GM12873 (cell line): ENCODE data around the gene ALK.

Experiments used
- TF ChIP-seq, protein P1 (sequence below): IDR thresholded peaks from 2 replicates; pipeline ENCODE4 v1.5.1; 2012; ENCODE audit warnings: low read depth, mild to moderate bottlenecking, moderate library complexity, low read length, control low read depth; ENCODE audit not compliant: insufficient read depth; ENCODE audit errors: missing control alignments

ALK gene

DNA sequence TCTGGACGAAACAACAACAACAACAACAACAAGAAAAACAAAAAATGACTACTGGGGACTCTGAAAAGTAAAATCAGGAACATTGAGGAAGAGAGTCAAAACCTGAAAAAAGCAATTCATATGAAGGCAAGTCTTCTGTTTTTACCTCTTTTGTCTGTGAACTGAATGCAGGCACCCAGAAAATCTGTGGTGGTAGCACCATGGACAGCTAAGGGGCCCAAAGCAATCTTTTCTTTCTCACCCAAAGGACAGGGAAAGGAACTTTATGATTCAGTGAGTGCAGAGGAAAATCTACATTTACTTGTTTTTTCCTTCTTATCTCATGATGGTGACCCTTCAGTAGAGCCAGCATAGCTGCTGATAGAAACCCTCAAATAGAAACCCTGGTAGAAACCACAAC, 10.4 kb downstream of the ALK start:
- TF ChIP-seq, protein P1, sequence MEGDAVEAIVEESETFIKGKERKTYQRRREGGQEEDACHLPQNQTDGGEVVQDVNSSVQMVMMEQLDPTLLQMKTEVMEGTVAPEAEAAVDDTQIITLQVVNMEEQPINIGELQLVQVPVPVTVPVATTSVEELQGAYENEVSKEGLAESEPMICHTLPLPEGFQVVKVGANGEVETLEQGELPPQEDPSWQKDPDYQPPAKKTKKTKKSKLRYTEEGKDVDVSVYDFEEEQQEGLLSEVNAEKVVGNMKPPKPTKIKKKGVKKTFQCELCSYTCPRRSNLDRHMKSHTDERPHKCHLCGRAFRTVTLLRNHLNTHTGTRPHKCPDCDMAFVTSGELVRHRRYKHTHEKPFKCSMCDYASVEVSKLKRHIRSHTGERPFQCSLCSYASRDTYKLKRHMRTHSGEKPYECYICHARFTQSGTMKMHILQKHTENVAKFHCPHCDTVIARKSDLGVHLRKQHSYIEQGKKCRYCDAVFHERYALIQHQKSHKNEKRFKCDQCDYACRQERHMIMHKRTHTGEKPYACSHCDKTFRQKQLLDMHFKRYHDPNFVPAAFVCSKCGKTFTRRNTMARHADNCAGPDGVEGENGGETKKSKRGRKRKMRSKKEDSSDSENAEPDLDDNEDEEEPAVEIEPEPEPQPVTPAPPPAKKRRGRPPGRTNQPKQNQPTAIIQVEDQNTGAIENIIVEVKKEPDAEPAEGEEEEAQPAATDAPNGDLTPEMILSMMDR, result no peak

DNA sequence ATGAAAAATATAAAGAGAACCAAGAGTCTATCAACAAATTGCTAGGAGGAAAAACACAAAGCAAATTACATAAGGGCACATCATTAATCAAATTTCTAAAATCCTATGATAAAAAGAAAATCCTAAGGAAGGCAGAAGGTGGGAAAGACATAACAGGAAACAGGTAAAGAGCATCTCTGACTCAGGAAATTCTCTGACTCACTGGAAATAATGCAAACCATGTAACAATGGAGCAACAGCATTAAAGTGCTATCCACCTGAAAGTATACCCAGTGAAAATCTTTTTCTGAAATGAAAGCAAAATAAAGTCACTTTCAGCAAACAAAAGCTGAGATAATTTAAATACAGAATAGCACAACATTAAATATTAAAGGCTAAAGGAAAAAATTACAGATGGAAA, 10.9 kb downstream of the ALK start:
- TF ChIP-seq, protein P1, result no peak

- TF ChIP-seq, protein P1, result no peak
Observed at GRCh38 chr2:29902356-29902755, 19.0 kb downstream of the ALK start.

DNA sequence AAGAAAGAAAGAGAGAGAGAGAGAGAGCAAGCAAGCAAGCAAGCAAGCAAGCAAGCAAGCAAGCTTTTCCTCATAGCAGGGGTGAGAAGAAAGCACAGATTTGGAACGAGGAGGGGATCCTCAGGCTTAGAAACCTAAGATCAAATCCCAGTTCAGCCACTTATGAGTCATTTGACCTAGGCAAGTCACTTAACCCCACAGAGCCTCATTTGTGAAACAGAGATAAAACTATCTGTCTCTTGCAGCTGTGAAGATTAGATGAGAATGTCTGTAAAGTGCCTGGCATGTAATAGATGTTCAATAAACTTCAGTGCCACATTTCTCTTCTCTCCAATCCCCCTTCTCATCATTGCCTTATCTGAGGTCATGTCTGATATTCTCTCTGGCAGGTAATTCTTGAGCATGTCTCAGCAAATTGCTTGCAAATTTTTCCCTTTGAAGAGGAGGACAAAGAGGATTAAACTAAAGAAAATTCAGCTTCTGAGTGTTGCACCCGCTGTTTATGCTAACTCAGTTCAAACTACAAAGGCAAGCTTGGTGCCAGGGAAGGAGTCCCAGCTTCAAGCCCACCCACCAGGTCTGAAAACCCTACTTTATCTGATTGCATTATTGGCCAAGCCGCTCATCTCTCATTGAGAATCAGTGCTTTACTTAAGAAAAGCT, 20.3 kb downstream of the ALK start:
- TF ChIP-seq, protein P1, result no peak

GRCh38 chr2:29898999-29899398, 22.4 kb downstream of the ALK start:
- TF ChIP-seq, protein P1, result no peak

- TF ChIP-seq, protein P1, result no peak
Observed at GRCh38 chr2:29894822-29895614, 26.4 kb downstream of the ALK start.

- TF ChIP-seq, protein P1, result no peak
Observed at GRCh38 chr2:29892585-29893259, 28.7 kb downstream of the ALK start.
